WTC11 (cell line): ENCODE measurements around the gene IDH3G. TPM values are rescaled to one million over a fixed set of nuclear protein-coding genes. Genes with fewer than 3 reads are reported as not detected.

ENCODE experiments used
- ATAC-seq: fragments of 200-7000 bp; cut with Tn5 transposase; 2 replicates; pipeline ENCODE4 v1.10.0; 2021; ENCODE audit warnings: mild to moderate bottlenecking, moderate library complexity
- CTCF ChIA-PET: fragments of 300-600 bp; sonication (Branson Sonifier 250); formaldehyde crosslinking; loops from one replicate; lab custom pipeline; 2021; ENCODE audit warnings: antibody characterized with exemption; lab: Charles Lee
- POLR2A ChIA-PET: fragments of 350-600 bp; sonication (Branson Sonifier 250); formaldehyde crosslinking; loops from one replicate; lab custom pipeline; 2021; ENCODE audit warnings: antibody characterized with exemption; lab: Charles Lee
- DNase-seq: peaks from one replicate; pipeline ENCODE4 v3.0.0; 2021; ENCODE audit warnings: low spot score
- H3K27ac Mint-ChIP-seq: 2 replicates; pipeline ENCODE4 v1.8.0; 2021; ENCODE audit warnings: mixed read lengths
- H3K27me3 Mint-ChIP-seq: 2 replicates; pipeline ENCODE4 v1.8.0; 2021; ENCODE audit warnings: low read depth, mild to moderate bottlenecking, moderate library complexity, mixed read lengths
- H3K36me3 Mint-ChIP-seq: 2 replicates; pipeline ENCODE4 v1.8.0; 2021; ENCODE audit warnings: mixed read lengths
- H3K4me1 Mint-ChIP-seq: 2 replicates; pipeline ENCODE4 v1.8.0; 2022; ENCODE audit warnings: mixed read lengths
- H3K4me3 Mint-ChIP-seq: 2 replicates; pipeline ENCODE4 v1.8.0; 2021; ENCODE audit warnings: mild to moderate bottlenecking, moderate library complexity, mixed read lengths
- H3K9me3 Mint-ChIP-seq: 2 replicates; pipeline ENCODE4 v1.8.0; 2021; ENCODE audit warnings: mixed read lengths
- CBFB ChIP-seq: sonication (generic); formaldehyde crosslinking; IDR thresholded peaks from 2 replicates; pipeline ENCODE4 v1.8.1; 2022; ENCODE audit warnings: mild to moderate bottlenecking, low read depth, missing genetic modification reagents
- ESRRA ChIP-seq: sonication (generic); formaldehyde crosslinking; IDR thresholded peaks from 2 replicates; pipeline ENCODE4 v1.8.1; 2022; ENCODE audit warnings: mild to moderate bottlenecking, missing genetic modification reagents, borderline replicate concordance
- GABPB1 ChIP-seq: sonication (generic); formaldehyde crosslinking; IDR thresholded peaks from 2 replicates; pipeline ENCODE4 v1.8.1; 2023; ENCODE audit warnings: mild to moderate bottlenecking, missing genetic modification reagents
- HMGA2 ChIP-seq: fragments of 250-450 bp; sonication (Bioruptor Pico); IDR thresholded peaks from 2 replicates; pipeline ENCODE4 v1.4.0; 2021; ENCODE audit warnings: mild to moderate bottlenecking, moderate library complexity
- IRF2 ChIP-seq: sonication (generic); formaldehyde crosslinking; IDR thresholded peaks from 2 replicates; pipeline ENCODE4 v1.8.0; 2022; ENCODE audit warnings: low read depth, missing genetic modification reagents, borderline replicate concordance
- JUN ChIP-seq: sonication (generic); formaldehyde crosslinking; IDR thresholded peaks from 2 replicates; pipeline ENCODE4 v1.8.0; 2023; ENCODE audit warnings: mild to moderate bottlenecking, missing genetic modification reagents
- NFYB ChIP-seq: sonication (generic); formaldehyde crosslinking; conservative IDR thresholded peaks from 2 replicates; pipeline ENCODE4 v1.8.0; 2022; ENCODE audit warnings: low read depth, missing genetic modification reagents
- PRRX2 ChIP-seq: fragments of 250-450 bp; sonication (Bioruptor Pico); IDR thresholded peaks from 2 replicates; pipeline ENCODE4 v1.8.0; 2021; ENCODE audit warnings: mild to moderate bottlenecking
- SMAD3 ChIP-seq: sonication (generic); formaldehyde crosslinking; IDR thresholded peaks from 2 replicates; pipeline ENCODE4 v1.8.0; 2022; ENCODE audit warnings: missing genetic modification reagents, mild to moderate bottlenecking, borderline replicate concordance
- TEAD4 ChIP-seq: sonication (generic); formaldehyde crosslinking; IDR thresholded peaks from 2 replicates; pipeline ENCODE4 v1.8.0; 2022; ENCODE audit warnings: mild to moderate bottlenecking, missing genetic modification reagents
- ZNF263 ChIP-seq: sonication (generic); formaldehyde crosslinking; IDR thresholded peaks from 2 replicates; pipeline ENCODE4 v1.8.1; 2022; ENCODE audit warnings: low read depth, mild to moderate bottlenecking, moderate library complexity, missing genetic modification reagents
- ZNF317 ChIP-seq: sonication (generic); formaldehyde crosslinking; IDR thresholded peaks from 2 replicates; pipeline ENCODE4 v1.8.1; 2023; ENCODE audit warnings: low read depth, mild to moderate bottlenecking, moderate library complexity, missing genetic modification reagents, borderline replicate concordance
- ZNF423 ChIP-seq: fragments of 250-450 bp; sonication (Bioruptor Pico); IDR thresholded peaks from 2 replicates; pipeline ENCODE4 v2.1.2; 2022; ENCODE audit warnings: mild to moderate bottlenecking, moderate library complexity
- total RNA-seq: library from RNA; stranded (reverse); gene quantifications from 3 replicates; pipeline ENCODE4 v1.2.3, GENCODE V29; 2021
- TF ChIP-seq, protein P1 (sequence below): fragments of 200-600 bp; IDR thresholded peaks from 2 replicates; pipeline ENCODE4 v1.8.0; 2022; ENCODE audit warnings: antibody characterized with exemption
- TF ChIP-seq, protein P2 (sequence below): sonication (generic); formaldehyde crosslinking; IDR thresholded peaks from 2 replicates; pipeline ENCODE4 v1.8.0; 2022; ENCODE audit warnings: mild to moderate bottlenecking, missing genetic modification reagents
- TF ChIP-seq, protein P3 (sequence below): fragments of 250-450 bp; sonication (Bioruptor Pico); IDR thresholded peaks from 2 replicates; pipeline ENCODE4 v1.9.0; 2021; ENCODE audit warnings: mild to moderate bottlenecking
- TF ChIP-seq, protein P4 (sequence below): sonication (generic); formaldehyde crosslinking; IDR thresholded peaks from 2 replicates; pipeline ENCODE4 v1.8.1; 2023; ENCODE audit warnings: mild to moderate bottlenecking, missing genetic modification reagents

IDH3G gene
- total RNA-seq, 1 experiment from 2014 or later: 52.4 TPM

DNA sequence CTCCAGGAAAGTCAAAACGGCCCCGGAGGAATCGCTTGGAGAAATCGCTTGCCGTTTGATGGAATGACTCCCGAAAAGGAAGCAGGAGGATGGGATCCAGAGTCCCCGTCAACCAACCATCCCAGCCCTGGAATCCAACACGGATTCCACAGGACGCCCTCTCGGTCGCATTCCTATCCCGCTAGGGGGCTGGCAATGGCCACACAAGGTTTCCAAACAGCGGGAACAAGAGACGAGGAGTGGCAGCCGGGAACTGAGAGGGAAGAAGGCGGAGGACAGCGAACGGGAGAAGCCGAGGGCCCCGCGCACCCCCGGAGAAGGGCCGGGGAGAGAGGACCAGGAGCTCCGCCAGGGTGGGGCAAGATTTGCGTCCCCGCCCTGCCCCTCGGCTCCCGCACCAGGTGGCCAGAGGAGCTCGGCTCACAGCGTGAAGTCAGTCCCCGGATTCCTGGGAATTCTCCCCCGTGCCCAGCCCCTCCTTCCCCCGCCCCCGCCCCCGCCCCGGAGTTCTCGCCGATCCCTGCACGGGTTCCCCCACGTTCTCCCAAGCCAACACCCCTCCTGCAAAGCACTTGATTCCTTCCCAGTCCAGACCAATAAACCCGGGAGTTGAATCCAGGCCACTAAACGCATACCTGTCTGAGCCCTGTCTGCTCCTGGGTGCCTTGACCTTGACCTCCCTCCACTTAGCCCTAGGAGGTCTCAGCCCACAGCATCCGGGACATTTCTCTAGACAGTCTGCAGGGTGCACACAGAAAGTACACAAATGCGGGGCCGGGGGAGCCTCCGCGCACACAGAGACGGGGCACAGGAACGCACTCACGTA lies 34.8 kb upstream of the IDH3G start:
- Mint-ChIP-seq H3K27ac (peak overlapping the region; percentile 57), H3K36me3 (peaks cover 7% of the 10 kb centered on the region; the same call in 1 of the 2 replicates), H3K9me3 (no peaks in the 10 kb centered on the region), H3K4me1 (peaks cover 50% of the 10 kb centered on the region), H3K27me3 (peaks cover 3% of the 10 kb centered on the region; the same call in 1 of the 2 replicates), H3K4me3 (peak overlapping the region; percentile 75)
- ATAC-seq: peak; percentile 33
- CTCF ChIA-PET: interaction anchor here (0.9 to 1.8 kb wide), 2 partner anchors 10 to 118 kb away, joined by 4 to 5 read pairs; no protein-coding TSS in a partner anchor
- TF ChIP-seq ZNF423 (CRISPR knock-in tag) (peak; percentile 43; the same call in 1 of the 2 replicates), JUN (no peak), HMGA2 (CRISPR knock-in tag) (no peak), TEAD4 (CRISPR knock-in tag) (peak; percentile 41; the same call in 1 of the 2 replicates)
- peak; percentile 65 for DNase-seq
- POLR2A ChIA-PET: interaction anchor here (0.7 kb wide), 1 partner anchor 97 kb away, joined by 3 read pairs; the partner anchor contains the start of gene ARHGAP4

DNA sequence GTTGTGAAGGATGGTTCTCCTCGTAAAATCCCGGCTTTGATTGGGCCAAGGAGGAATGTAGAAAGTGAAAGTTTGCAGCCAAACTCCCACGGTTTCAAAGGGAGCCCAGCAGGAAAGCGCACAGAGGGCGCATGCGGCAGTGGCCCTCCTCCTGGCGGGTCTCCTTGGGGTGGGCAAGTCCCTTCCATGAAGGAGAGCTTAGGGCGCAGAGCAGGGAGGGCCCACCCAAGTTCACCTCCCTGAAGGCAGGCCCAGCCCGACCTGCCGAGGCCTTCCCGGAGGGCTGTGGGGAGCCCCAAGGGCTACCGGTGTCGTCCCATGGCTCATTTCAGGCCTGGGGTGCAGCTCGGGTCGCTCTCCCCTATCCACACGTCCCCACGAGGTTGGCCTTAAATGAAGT lies 34.1 kb upstream of the IDH3G start:
- POLR2A ChIA-PET: interaction anchor here (0.6 kb wide), 1 partner anchor 81 kb away, joined by 3 read pairs; no protein-coding TSS in a partner anchor
- no peak for ATAC-seq
- no peak for TF ChIP-seq JUN
- TF ChIP-seq, protein P1, sequence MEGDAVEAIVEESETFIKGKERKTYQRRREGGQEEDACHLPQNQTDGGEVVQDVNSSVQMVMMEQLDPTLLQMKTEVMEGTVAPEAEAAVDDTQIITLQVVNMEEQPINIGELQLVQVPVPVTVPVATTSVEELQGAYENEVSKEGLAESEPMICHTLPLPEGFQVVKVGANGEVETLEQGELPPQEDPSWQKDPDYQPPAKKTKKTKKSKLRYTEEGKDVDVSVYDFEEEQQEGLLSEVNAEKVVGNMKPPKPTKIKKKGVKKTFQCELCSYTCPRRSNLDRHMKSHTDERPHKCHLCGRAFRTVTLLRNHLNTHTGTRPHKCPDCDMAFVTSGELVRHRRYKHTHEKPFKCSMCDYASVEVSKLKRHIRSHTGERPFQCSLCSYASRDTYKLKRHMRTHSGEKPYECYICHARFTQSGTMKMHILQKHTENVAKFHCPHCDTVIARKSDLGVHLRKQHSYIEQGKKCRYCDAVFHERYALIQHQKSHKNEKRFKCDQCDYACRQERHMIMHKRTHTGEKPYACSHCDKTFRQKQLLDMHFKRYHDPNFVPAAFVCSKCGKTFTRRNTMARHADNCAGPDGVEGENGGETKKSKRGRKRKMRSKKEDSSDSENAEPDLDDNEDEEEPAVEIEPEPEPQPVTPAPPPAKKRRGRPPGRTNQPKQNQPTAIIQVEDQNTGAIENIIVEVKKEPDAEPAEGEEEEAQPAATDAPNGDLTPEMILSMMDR: no peak

DNA sequence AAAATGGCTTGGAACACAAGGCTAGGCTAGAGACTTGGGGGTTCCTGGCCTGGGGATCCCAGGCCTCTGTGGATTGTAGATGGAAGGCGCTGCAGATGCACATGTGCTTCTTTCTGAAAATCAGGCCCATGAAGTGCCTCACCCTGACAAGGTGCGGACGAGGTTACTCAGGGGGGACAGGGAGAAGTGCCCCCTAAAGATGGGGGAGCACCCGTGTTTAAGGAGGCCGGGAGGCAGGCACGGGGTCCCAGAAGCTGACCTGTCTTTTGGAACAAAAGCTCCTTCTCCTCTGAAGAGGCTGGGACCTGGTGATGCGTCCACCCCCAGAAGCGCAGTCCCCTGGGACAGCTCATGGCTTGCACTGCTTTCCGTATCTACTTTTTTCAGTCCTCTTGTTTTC lies 33.7 kb upstream of the IDH3G start:
- Mint-ChIP-seq H3K4me3 (peak overlapping the region; percentile 75), H3K27ac (peak overlapping the region; percentile 93), H3K27me3 (peaks cover 3% of the 10 kb centered on the region; the same call in 1 of the 2 replicates), H3K4me1 (peaks cover 55% of the 10 kb centered on the region), H3K9me3 (no peaks in the 10 kb centered on the region), H3K36me3 (peaks cover 9% of the 10 kb centered on the region; the same call in 1 of the 2 replicates)
- ATAC-seq (no peak), DNase-seq (no peak)
- CTCF ChIA-PET: interaction anchor here (1.8 kb wide), 1 partner anchor 119 kb away, joined by 5 read pairs; no protein-coding TSS in a partner anchor
- POLR2A ChIA-PET: interaction anchor here (0.6 kb wide), 1 partner anchor 81 kb away, joined by 3 read pairs; no protein-coding TSS in a partner anchor
- TF ChIP-seq SMAD3 (CRISPR knock-in tag): no peak
- TF ChIP-seq HMGA2 (CRISPR knock-in tag): no peak
- no peak for TF ChIP-seq NFYB
- TF ChIP-seq CBFB (CRISPR knock-in tag): no peak
- TF ChIP-seq, protein P2, sequence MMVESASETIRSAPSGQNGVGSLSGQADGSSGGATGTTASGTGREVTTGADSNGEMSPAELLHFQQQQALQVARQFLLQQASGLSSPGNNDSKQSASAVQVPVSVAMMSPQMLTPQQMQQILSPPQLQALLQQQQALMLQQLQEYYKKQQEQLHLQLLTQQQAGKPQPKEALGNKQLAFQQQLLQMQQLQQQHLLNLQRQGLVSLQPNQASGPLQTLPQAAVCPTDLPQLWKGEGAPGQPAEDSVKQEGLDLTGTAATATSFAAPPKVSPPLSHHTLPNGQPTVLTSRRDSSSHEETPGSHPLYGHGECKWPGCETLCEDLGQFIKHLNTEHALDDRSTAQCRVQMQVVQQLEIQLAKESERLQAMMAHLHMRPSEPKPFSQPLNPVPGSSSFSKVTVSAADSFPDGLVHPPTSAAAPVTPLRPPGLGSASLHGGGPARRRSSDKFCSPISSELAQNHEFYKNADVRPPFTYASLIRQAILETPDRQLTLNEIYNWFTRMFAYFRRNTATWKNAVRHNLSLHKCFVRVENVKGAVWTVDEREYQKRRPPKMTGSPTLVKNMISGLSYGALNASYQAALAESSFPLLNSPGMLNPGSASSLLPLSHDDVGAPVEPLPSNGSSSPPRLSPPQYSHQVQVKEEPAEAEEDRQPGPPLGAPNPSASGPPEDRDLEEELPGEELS (CRISPR knock-in tag): no peak
- no peak for TF ChIP-seq ZNF263 (CRISPR knock-in tag)
- TF ChIP-seq PRRX2 (CRISPR knock-in tag): no peak
- TF ChIP-seq, protein P3, sequence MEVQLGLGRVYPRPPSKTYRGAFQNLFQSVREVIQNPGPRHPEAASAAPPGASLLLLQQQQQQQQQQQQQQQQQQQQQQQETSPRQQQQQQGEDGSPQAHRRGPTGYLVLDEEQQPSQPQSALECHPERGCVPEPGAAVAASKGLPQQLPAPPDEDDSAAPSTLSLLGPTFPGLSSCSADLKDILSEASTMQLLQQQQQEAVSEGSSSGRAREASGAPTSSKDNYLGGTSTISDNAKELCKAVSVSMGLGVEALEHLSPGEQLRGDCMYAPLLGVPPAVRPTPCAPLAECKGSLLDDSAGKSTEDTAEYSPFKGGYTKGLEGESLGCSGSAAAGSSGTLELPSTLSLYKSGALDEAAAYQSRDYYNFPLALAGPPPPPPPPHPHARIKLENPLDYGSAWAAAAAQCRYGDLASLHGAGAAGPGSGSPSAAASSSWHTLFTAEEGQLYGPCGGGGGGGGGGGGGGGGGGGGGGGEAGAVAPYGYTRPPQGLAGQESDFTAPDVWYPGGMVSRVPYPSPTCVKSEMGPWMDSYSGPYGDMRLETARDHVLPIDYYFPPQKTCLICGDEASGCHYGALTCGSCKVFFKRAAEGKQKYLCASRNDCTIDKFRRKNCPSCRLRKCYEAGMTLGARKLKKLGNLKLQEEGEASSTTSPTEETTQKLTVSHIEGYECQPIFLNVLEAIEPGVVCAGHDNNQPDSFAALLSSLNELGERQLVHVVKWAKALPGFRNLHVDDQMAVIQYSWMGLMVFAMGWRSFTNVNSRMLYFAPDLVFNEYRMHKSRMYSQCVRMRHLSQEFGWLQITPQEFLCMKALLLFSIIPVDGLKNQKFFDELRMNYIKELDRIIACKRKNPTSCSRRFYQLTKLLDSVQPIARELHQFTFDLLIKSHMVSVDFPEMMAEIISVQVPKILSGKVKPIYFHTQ (CRISPR knock-in tag): no peak
- TF ChIP-seq ESRRA (CRISPR knock-in tag): no peak
- TF ChIP-seq, protein P4, sequence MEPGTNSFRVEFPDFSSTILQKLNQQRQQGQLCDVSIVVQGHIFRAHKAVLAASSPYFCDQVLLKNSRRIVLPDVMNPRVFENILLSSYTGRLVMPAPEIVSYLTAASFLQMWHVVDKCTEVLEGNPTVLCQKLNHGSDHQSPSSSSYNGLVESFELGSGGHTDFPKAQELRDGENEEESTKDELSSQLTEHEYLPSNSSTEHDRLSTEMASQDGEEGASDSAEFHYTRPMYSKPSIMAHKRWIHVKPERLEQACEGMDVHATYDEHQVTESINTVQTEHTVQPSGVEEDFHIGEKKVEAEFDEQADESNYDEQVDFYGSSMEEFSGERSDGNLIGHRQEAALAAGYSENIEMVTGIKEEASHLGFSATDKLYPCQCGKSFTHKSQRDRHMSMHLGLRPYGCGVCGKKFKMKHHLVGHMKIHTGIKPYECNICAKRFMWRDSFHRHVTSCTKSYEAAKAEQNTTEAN (CRISPR knock-in tag): no peak
- no peak for TF ChIP-seq IRF2 (CRISPR knock-in tag)
- no peak for TF ChIP-seq GABPB1 (CRISPR knock-in tag)
- no peak for TF ChIP-seq ZNF317

More for the DNA sequence above, 34.1 kb upstream of the IDH3G start:
- Mint-ChIP-seq H3K4me3 (peak overlapping the region; percentile 75), H3K4me1 (peaks cover 55% of the 10 kb centered on the region), H3K9me3 (no peaks in the 10 kb centered on the region), H3K27me3 (peaks cover 3% of the 10 kb centered on the region; the same call in 1 of the 2 replicates), H3K36me3 (peaks cover 9% of the 10 kb centered on the region; the same call in 1 of the 2 replicates), H3K27ac (peak overlapping the region; percentile 86)
- DNase-seq: no peak
- CTCF ChIA-PET: interaction anchor here (1.8 kb wide), 1 partner anchor 119 kb away, joined by 5 read pairs; no protein-coding TSS in a partner anchor
